DOHH2 (cell line): ENCODE measurements around the gene ANK3.

Source experiments
- H3F3A ChIP-seq: fragments of 200-600 bp; sonication (generic), shearing (Covaris generic); 2 replicates; pipeline ENCODE4 v1.6.0; 2016; ENCODE audit warnings: antibody characterized with exemption, mild to moderate bottlenecking; ENCODE audit not compliant: control insufficient read depth, insufficient read depth
- H3K27ac ChIP-seq: fragments of 200-600 bp; sonication (generic); 2 replicates; pipeline ENCODE4 v1.5.1; 2014; ENCODE audit warnings: low read depth, mild to moderate bottlenecking, low read length, moderate library complexity
- H3K27me3 ChIP-seq: fragments of 200-600 bp; sonication (generic); 2 replicates; pipeline ENCODE4 v1.6.1; 2014; ENCODE audit warnings: mild to moderate bottlenecking, low read length, mixed read lengths; ENCODE audit not compliant: control insufficient read depth
- H3K36me3 ChIP-seq: fragments of 200-600 bp; sonication (generic); 2 replicates; pipeline ENCODE4 v1.6.1; 2014; ENCODE audit warnings: mild to moderate bottlenecking, low read length, moderate library complexity, mixed read lengths; ENCODE audit not compliant: control insufficient read depth
- H3K4me1 ChIP-seq: fragments of 200-600 bp; sonication (generic); 2 replicates; pipeline ENCODE4 v1.6.1; 2014; ENCODE audit warnings: mild to moderate bottlenecking, low read length, mixed read lengths; ENCODE audit not compliant: control insufficient read depth
- H3K4me2 ChIP-seq: fragments of 200-600 bp; sonication (generic); 2 replicates; pipeline ENCODE4 v1.6.0; 2014; ENCODE audit warnings: mild to moderate bottlenecking, low read length, moderate library complexity
- H3K4me3 ChIP-seq: fragments of 200-600 bp; sonication (generic); 2 replicates; pipeline ENCODE4 v1.5.1; 2014; ENCODE audit warnings: mild to moderate bottlenecking, low read length, mixed read lengths
- H3K79me2 ChIP-seq: fragments of 200-600 bp; sonication (generic); 2 replicates; pipeline ENCODE4 v1.6.1; 2014; ENCODE audit warnings: mild to moderate bottlenecking, low read length, mixed read lengths; ENCODE audit not compliant: control insufficient read depth
- H3K9me2 ChIP-seq: fragments of 200-600 bp; sonication (generic); replicated peaks from 2 replicates; pipeline ENCODE4 v1.6.1; 2014; ENCODE audit warnings: mild to moderate bottlenecking, low read length, mixed read lengths; ENCODE audit not compliant: control insufficient read depth
- H3K9me3 ChIP-seq: fragments of 200-600 bp; sonication (generic); 2 replicates; pipeline ENCODE4 v1.6.1; 2014; ENCODE audit warnings: antibody characterized with exemption, low read length, mixed read lengths; ENCODE audit not compliant: control insufficient read depth, insufficient read depth
- H4K20me1 ChIP-seq: fragments of 200-600 bp; sonication (generic); 2 replicates; pipeline ENCODE4 v1.6.0; 2014; ENCODE audit warnings: low read depth, mild to moderate bottlenecking, antibody characterized with exemption, low read length, moderate library complexity; ENCODE audit not compliant: control insufficient read depth, insufficient read depth
- CTCF ChIP-seq: fragments of 200-600 bp; sonication (generic); IDR thresholded peaks from one replicate; pipeline ENCODE4 v1.5.1; 2014; ENCODE audit warnings: antibody characterized with exemption, mild to moderate bottlenecking, low read depth, low read length; ENCODE audit not compliant: poor library complexity, severe bottlenecking
- EZH2phosphoT487 ChIP-seq: fragments of 200-600 bp; sonication (generic); IDR thresholded peaks from 2 replicates; pipeline ENCODE4 v1.6.1; 2017; ENCODE audit warnings: borderline replicate concordance, mild to moderate bottlenecking, antibody characterized with exemption, low read length, moderate library complexity, mixed read lengths

ANK3 gene

GRCh38 chr10:60009710-60010383 is 379.8 kb downstream of the ANK3 start:
- H3K36me3 ChIP-seq, result no peaks in the 10 kb centered on the region
- H3K4me3 ChIP-seq, result no peak overlapping the region
- H4K20me1 ChIP-seq, result no peaks in the 10 kb centered on the region
- H3K4me2 ChIP-seq, result no peak overlapping the region
- no peak overlapping the region for H3K27ac ChIP-seq
- no peak for TF ChIP-seq EZH2phosphoT487
- TF ChIP-seq CTCF, result no peak
- H3K27me3 ChIP-seq, result no peaks in the 10 kb centered on the region
- no peaks in the 10 kb centered on the region for H3K9me2 ChIP-seq
- H3K4me1 ChIP-seq, result peaks cover 10% of the 10 kb centered on the region
- H3K9me3 ChIP-seq, result no peaks in the 10 kb centered on the region
- H3F3A ChIP-seq, result no peaks in the 10 kb centered on the region
- no peaks in the 10 kb centered on the region for H3K79me2 ChIP-seq

GRCh38 chr10:60009276-60009675 is 380.4 kb downstream of the ANK3 start:
- H3F3A ChIP-seq, result no peaks in the 10 kb centered on the region
- no peaks in the 10 kb centered on the region for H3K9me2 ChIP-seq
- no peak overlapping the region for H3K27ac ChIP-seq
- peaks cover 10% of the 10 kb centered on the region for H3K4me1 ChIP-seq
- no peaks in the 10 kb centered on the region for H3K9me3 ChIP-seq
- no peaks in the 10 kb centered on the region for H4K20me1 ChIP-seq
- H3K4me3 ChIP-seq, result no peak overlapping the region
- no peaks in the 10 kb centered on the region for H3K79me2 ChIP-seq
- no peak overlapping the region for H3K4me2 ChIP-seq
- no peaks in the 10 kb centered on the region for H3K27me3 ChIP-seq
- TF ChIP-seq CTCF, result no peak
- no peak for TF ChIP-seq EZH2phosphoT487
- no peaks in the 10 kb centered on the region for H3K36me3 ChIP-seq

- Histone ChIP-seq H3K27ac (no peak overlapping the region), H3K9me2 (no peaks in the 10 kb centered on the region), H3K9me3 (no peaks in the 10 kb centered on the region), H3K79me2 (no peaks in the 10 kb centered on the region), H3K4me3 (no peak overlapping the region), H3K27me3 (no peaks in the 10 kb centered on the region), H3F3A (no peaks in the 10 kb centered on the region), H3K4me2 (no peak overlapping the region), H4K20me1 (no peaks in the 10 kb centered on the region), H3K36me3 (no peaks in the 10 kb centered on the region), H3K4me1 (peaks cover 10% of the 10 kb centered on the region)
- TF ChIP-seq CTCF (no peak), EZH2phosphoT487 (no peak)
Measured at GRCh38 chr10:60008816-60009215, 380.9 kb downstream of the ANK3 start.
